HepG2 (cell line): ENCODE data around the gene SDHAF1. TPM values are rescaled to one million over a fixed set of nuclear protein-coding genes. Genes with fewer than 3 reads are reported as not detected.

Experiments used
- CCAR2 ChIP-seq: fragments of 200-400 bp; formaldehyde crosslinking; optimal IDR thresholded peaks from 2 replicates; pipeline ENCODE3; 2018; ENCODE audit warnings: low read depth, mild to moderate bottlenecking, low read length, moderate library complexity
- CEBPB ChIP-seq: IDR thresholded peaks from 2 replicates; pipeline ENCODE4 v1.6.1; 2011; ENCODE audit warnings: low read depth, low read length, improper control_type of control experiment, borderline replicate concordance
- CREB3 ChIP-seq: sonication (generic); formaldehyde crosslinking; IDR thresholded peaks from 2 replicates; pipeline ENCODE4 v1.5.0; 2020; ENCODE audit warnings: missing genetic modification reagents
- DMAP1 ChIP-seq: IDR thresholded peaks from 2 replicates; pipeline ENCODE4 v1.6.1; 2016
- FIP1L1 ChIP-seq: fragments of 200-400 bp; formaldehyde crosslinking; IDR thresholded peaks from 2 replicates; pipeline ENCODE4 v1.6.1; 2018; ENCODE audit warnings: low read depth, mild to moderate bottlenecking, low read length, moderate library complexity, borderline replicate concordance; ENCODE audit not compliant: insufficient read depth
- KAT8 ChIP-seq: IDR thresholded peaks from 2 replicates; pipeline ENCODE4 v1.6.1; 2016; ENCODE audit warnings: missing genetic modification reagents, missing compliant biosample characterization
- MBD4 ChIP-seq: IDR thresholded peaks from 2 replicates; pipeline ENCODE4 v1.6.1; 2012; ENCODE audit warnings: low read length, inconsistent platforms, borderline replicate concordance
- MYC ChIP-seq: sonication (generic); formaldehyde crosslinking; IDR thresholded peaks from 2 replicates; pipeline ENCODE4 v1.9.0; 2021; ENCODE audit warnings: missing genetic modification reagents, borderline replicate concordance
- NFE2L1 ChIP-seq: sonication (generic); formaldehyde crosslinking; IDR thresholded peaks from 2 replicates; pipeline ENCODE4 v1.4.0; 2020; ENCODE audit warnings: missing genetic modification reagents, mild to moderate bottlenecking, borderline replicate concordance
- RFXAP ChIP-seq: sonication (generic); formaldehyde crosslinking; IDR thresholded peaks from 2 replicates; pipeline ENCODE4 v1.4.0; 2020; ENCODE audit warnings: missing genetic modification reagents, borderline replicate concordance
- SMARCE1 ChIP-seq: fragments of 450-650 bp; IDR thresholded peaks from 2 replicates; pipeline ENCODE4 v1.6.1; 2017; ENCODE audit warnings: borderline replicate concordance
- SP1 ChIP-seq, 2 experiments: fragments of 450-650 bp in 1 of 2; sonication (generic) in 1 of 2; formaldehyde crosslinking in 1 of 2; IDR thresholded peaks; 2 replicates each; pipeline versions ENCODE4 v1.4.0 to v1.6.1; 2016 to 2020; ENCODE audit warnings: missing genetic modification reagents in 1 of 2
- STAG1 ChIP-seq: sonication (generic); formaldehyde crosslinking; IDR thresholded peaks from 2 replicates; pipeline ENCODE4 v1.4.0; 2020; ENCODE audit warnings: missing genetic modification reagents
- TEAD2 ChIP-seq: sonication (generic); formaldehyde crosslinking; IDR thresholded peaks from 2 replicates; pipeline ENCODE4 v1.9.0; 2021; ENCODE audit warnings: missing genetic modification reagents
- TGIF2 ChIP-seq: IDR thresholded peaks from 2 replicates; pipeline ENCODE4 v1.6.1; 2016; ENCODE audit warnings: control low read depth, missing compliant biosample characterization
- TP53 ChIP-seq: sonication (generic); formaldehyde crosslinking; conservative IDR thresholded peaks from 2 replicates; pipeline ENCODE4 v1.4.0; 2020; ENCODE audit warnings: missing genetic modification reagents
- ZBTB38 ChIP-seq: sonication (generic); formaldehyde crosslinking; IDR thresholded peaks from 2 replicates; pipeline ENCODE4 v1.5.1; 2020; ENCODE audit warnings: mild to moderate bottlenecking, missing genetic modification reagents
- ZNF253 ChIP-seq: sonication (generic); formaldehyde crosslinking; IDR thresholded peaks from 2 replicates; pipeline ENCODE4 v1.8.0; 2022; ENCODE audit warnings: mild to moderate bottlenecking, missing genetic modification reagents, borderline replicate concordance
- ZNF281 ChIP-seq: sonication (generic); formaldehyde crosslinking; IDR thresholded peaks from 2 replicates; pipeline ENCODE4 v1.4.0; 2020; ENCODE audit warnings: missing genetic modification reagents, borderline replicate concordance
- ZNF333 ChIP-seq: sonication (generic); formaldehyde crosslinking; IDR thresholded peaks from 2 replicates; pipeline ENCODE4 v1.4.0; 2020; ENCODE audit warnings: mild to moderate bottlenecking, missing genetic modification reagents, borderline replicate concordance
- ZNF382 ChIP-seq: sonication (generic); formaldehyde crosslinking; IDR thresholded peaks from 2 replicates; pipeline ENCODE4 v1.5.0; 2020; ENCODE audit warnings: missing genetic modification reagents, mild to moderate bottlenecking, borderline replicate concordance
- ZNF598 ChIP-seq: sonication (generic); formaldehyde crosslinking; IDR thresholded peaks from 2 replicates; pipeline ENCODE4 v1.5.1; 2020; ENCODE audit warnings: mild to moderate bottlenecking, missing genetic modification reagents, borderline replicate concordance
- ZNF670 ChIP-seq: sonication (generic); formaldehyde crosslinking; IDR thresholded peaks from 2 replicates; pipeline ENCODE4 v1.8.0; 2022; ENCODE audit warnings: mild to moderate bottlenecking, missing genetic modification reagents, borderline replicate concordance
- ZSCAN22 ChIP-seq: sonication (generic); formaldehyde crosslinking; IDR thresholded peaks from 2 replicates; pipeline ENCODE4 v1.4.0; 2020; ENCODE audit warnings: mild to moderate bottlenecking, missing genetic modification reagents
- ZSCAN25 ChIP-seq: sonication (generic); formaldehyde crosslinking; IDR thresholded peaks from 2 replicates; pipeline ENCODE4 v1.8.0; 2022; ENCODE audit warnings: mild to moderate bottlenecking, missing genetic modification reagents
- polyA plus RNA-seq, 8 experiments: library from polyadenylated mRNA; depleted of rRNA in 3 of 8; stranded (reverse) in 7 of 8; unstranded in 1 of 8; fragments of >200 nt; fragmentation: Illumina TruSeq in 4 of 8; extraction: Trizol in 4 of 8; gene quantifications; 2 replicates each; pipeline versions ENCODE4 v1.2.1 to v1.2.3, GENCODE V29; 2011 to 2016; ENCODE audit warnings: low read depth in 4 of 8, missing spikeins in 1 of 8, mixed read lengths in 1 of 8; ENCODE audit not compliant: insufficient read depth in 1 of 8
- total RNA-seq, 5 experiments: library from RNA; depleted of rRNA; stranded (reverse); fragments of >200 nt; fragmentation: Illumina TruSeq; extraction: Trizol; gene quantifications; 2 replicates each; pipeline ENCODE4 v1.2.3, GENCODE V29; 2016; ENCODE audit warnings: low read depth in 1 of 5
- TF ChIP-seq, protein P1 (sequence below): sonication (generic); formaldehyde crosslinking; IDR thresholded peaks from 2 replicates; pipeline ENCODE4 v1.4.0; 2020; ENCODE audit warnings: missing genetic modification reagents

SDHAF1 gene
- total and polyA plus RNA-seq, 2 of the 13 experiments (the other 11 are each of a cell fraction or from before 2014, with no cell fraction given): 17.8 to 22.8 TPM

GRCh38 chr19:35993923-35994598, 927 bp upstream of the SDHAF1 start (continued):
- no peak for TF ChIP-seq TGIF2 (CRISPR knock-in tag)
- no peak for TF ChIP-seq SMARCE1
- TF ChIP-seq ZBTB38 (CRISPR knock-in tag): peak; percentile 78
- TF ChIP-seq ZNF382 (CRISPR knock-in tag): no peak
- TF ChIP-seq RFXAP (CRISPR knock-in tag): no peak
- 0 out of 2 replicates have a peak, but pooled peaks have one; percentile 15 for TF ChIP-seq MYC (CRISPR knock-in tag)
- no peak for TF ChIP-seq NFE2L1 (CRISPR knock-in tag)
- no peak for TF ChIP-seq KAT8 (CRISPR knock-in tag)
- TF ChIP-seq, protein P1, sequence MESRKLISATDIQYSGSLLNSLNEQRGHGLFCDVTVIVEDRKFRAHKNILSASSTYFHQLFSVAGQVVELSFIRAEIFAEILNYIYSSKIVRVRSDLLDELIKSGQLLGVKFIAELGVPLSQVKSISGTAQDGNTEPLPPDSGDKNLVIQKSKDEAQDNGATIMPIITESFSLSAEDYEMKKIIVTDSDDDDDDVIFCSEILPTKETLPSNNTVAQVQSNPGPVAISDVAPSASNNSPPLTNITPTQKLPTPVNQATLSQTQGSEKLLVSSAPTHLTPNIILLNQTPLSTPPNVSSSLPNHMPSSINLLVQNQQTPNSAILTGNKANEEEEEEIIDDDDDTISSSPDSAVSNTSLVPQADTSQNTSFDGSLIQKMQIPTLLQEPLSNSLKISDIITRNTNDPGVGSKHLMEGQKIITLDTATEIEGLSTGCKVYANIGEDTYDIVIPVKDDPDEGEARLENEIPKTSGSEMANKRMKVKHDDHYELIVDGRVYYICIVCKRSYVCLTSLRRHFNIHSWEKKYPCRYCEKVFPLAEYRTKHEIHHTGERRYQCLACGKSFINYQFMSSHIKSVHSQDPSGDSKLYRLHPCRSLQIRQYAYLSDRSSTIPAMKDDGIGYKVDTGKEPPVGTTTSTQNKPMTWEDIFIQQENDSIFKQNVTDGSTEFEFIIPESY (CRISPR knock-in tag): peak; percentile 84
- TF ChIP-seq CCAR2: no peak
- no peak for TF ChIP-seq ZSCAN25 (CRISPR knock-in tag)
- no peak for TF ChIP-seq TP53 (CRISPR knock-in tag)
- no peak for TF ChIP-seq FIP1L1
- no peak for TF ChIP-seq ZSCAN22 (CRISPR knock-in tag)
- TF ChIP-seq SP1 (IDR thresholded peaks at IDR 0.05): no peak
- TF ChIP-seq SP1 (CRISPR knock-in tag; IDR thresholded peaks at IDR 0.05): no peak
- TF ChIP-seq ZNF598 (CRISPR knock-in tag): 0 out of 2 replicates have a peak, but pooled peaks have one; percentile 6
- TF ChIP-seq TEAD2 (CRISPR knock-in tag): no peak
- TF ChIP-seq DMAP1 (CRISPR knock-in tag): no peak
- TF ChIP-seq ZNF333 (CRISPR knock-in tag): no peak
- TF ChIP-seq ZNF281 (CRISPR knock-in tag): no peak
- no peak for TF ChIP-seq CREB3
- no peak for TF ChIP-seq CEBPB
- no peak for TF ChIP-seq ZNF670 (CRISPR knock-in tag)
- peak; percentile 27; the same call in 1 of the 2 replicates for TF ChIP-seq ZNF253
- no peak for TF ChIP-seq MBD4
- peak; percentile 11; the same call in 1 of the 2 replicates for TF ChIP-seq STAG1 (CRISPR knock-in tag)
